SHP77 (cell line): ENCODE data around the gene KIAA0513.

Experiments
- DNase-seq, 2 experiments: peaks; one replicate each; lab custom pipeline; 2025; lab: John Stamatoyannopoulos, UW

KIAA0513 gene

DNA sequence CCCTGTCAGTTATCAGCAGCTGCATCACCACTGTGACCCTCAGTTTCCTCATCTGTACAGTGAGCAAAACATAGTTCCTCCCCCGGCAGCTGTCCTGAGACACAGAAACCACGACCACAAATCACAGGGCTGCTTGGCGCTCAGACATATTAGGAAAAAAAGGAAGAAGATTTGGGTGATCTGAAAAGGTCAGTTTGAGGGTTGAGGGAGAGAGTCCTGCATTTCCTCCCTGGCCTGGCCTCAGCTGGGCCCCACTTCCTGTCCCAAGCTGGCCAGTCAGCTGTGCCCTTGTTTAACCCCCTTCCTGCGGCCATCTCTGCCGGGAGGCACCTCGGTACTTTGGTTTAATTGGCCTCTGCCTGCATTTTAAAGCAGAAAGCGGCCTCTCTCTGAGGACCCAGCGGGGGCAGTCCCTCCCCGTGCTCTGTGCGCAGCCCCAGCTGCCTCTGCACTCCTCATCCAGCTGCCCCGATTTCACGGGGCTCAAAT, 108.7 kb downstream of the KIAA0513 start:
- DNase-seq, result peak in 1 of 2 experiments; percentile 53

GRCh38 chr16:85136702-85137322, 109.2 kb downstream of the KIAA0513 start:
- DNase-seq, result peak; percentile 97 to 99

- DNase-seq, result peak; percentile 40 to 62
These were observed 109.9 kb downstream of the KIAA0513 start for GRCh38 chr16:85137323-85138072.

DNA sequence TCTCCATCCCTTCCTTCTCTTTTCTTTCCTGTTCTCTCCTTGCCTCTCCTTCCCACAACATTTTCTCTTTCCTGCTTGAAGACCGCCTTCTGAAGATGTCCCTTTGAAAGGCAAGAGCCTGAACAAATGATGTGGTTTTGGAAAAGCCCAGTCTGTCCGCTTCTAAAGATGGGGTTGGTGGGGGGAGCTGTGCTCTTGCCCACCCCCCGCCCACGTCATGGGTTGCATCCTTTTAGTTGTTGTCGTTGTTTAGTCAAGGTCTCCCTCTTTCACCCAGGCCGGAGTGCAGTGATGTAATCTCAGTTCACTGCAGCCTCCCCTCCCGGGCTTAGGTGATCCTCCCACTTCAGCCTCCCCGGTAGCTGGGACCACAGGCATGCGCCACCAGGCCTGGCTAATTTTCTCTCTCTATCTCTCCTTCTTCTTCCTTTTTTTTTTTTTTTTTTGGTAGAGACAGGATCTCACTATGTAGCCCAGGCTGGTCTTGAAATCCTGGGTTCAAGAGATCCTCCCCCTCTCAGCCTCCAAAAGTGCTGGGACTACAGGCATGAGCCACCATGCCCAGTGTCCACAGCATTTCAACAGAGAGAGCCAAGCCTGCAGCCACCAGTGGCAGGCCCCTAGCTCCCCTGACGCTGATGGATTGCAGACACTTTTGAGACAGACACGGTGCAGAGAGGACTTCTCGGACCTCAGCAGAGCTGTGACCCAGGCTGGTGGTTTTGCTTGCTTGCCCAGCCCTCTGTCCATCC, 110.7 kb downstream of the KIAA0513 start:
- DNase-seq, result no peak

DNA sequence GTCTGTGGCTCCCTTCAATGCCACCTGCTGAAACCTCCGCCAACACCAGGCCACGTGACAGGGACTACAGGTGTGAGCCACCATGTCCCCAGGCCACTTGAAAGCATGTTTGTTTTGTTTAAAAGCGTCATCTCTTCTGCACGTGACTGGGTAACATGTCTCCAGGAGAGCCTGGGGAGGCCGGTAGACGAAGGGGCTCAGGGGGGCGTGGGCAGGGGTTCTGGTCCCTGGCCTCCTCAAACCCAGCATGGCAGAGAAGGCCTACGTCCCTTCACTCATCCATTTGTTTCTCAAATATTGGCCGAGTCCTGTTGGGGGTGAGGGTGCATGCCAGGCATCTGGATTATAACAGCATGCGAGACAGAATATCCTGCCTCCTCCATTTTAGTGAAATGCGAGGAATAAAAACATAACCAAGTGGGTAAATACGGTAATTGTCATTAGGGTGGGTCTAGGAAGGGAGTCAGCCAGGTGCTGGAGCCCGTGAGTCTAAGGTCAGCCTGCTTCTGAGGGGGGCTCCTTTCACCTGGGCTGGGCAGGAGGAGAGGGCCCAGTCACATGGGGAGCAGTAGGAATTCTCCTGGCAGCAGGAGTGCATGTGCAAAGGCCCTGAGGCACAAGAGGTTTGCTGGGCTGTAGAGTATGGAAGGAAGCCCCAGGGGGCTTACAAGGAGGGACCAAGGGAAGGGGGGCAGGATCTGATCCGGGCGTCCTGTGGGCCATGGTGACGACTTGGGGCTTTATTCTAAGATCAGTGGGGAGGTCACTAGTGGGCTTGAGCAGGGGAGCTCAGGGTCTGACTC, 111.4 kb downstream of the KIAA0513 start:
- DNase-seq, result peak; percentile 93 to 96

- no peak for DNase-seq
These were observed 112.3 kb downstream of the KIAA0513 start for GRCh38 chr16:85139881-85140339.

- no peak for DNase-seq
These were observed 112.9 kb downstream of the KIAA0513 start for GRCh38 chr16:85140455-85141012.

DNA sequence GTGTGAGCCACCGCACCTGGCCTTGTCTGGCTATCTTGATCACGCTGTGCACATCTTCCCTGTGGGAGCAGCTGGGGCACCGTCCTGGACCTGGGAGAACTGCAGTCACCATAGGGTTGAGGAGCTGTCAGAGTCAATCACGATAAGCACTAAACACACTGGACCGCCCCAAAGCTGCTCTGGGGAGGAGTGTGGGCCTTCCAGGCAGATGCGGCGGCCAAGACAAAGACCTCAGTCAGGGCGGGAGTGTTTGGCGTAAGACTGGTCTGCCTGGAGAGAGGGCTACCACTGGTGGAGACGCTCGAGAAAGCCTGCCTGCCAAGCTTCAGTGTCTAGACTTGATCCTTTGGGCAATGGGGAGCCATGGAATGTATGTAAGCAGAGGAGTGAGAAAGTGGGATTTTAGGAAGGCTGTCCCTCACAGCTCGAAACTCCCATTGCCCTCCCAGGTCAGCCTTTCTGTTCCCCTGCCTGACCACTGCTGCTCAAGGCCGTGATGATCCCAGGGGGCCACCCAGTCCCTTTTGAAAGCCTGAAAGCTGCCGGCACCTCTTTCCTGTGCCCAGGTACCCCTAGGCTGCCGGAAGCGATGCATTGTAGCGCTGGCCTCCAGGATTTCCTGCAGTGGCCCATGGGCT, 114.0 kb downstream of the KIAA0513 start:
- DNase-seq, result no peak

- no peak for DNase-seq
These were observed 114.5 kb downstream of the KIAA0513 start for GRCh38 chr16:85142129-85142513.

DNA sequence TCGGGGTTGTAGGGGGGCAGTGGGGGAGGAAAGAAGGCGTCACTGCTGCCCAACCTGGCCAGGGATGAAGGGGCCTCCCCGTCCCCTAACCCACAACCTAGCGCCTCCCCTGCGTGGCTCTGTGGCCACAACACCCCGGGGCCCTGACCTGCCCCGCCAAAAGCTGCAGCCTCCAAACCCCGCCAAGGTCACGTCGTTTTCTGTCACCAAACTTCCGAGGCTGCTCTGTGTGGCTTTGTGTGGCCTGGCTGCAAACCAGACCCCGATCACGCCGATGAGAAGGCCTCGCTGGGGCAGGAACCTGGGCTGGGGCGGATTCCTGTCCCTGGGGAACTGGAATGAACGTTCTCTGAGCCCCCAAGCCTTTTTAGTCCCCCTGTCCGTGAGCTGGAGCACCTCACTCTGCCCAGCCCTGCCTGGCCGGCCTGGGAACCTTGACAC, 115.2 kb downstream of the KIAA0513 start:
- DNase-seq, result no peak
